H1 (cell line): ENCODE measurements around the gene AOPEP. TPM values are rescaled to one million over a fixed set of nuclear protein-coding genes. Genes with fewer than 3 reads are reported as not detected.
A peak's percentile ranks its signal among the peaks of the same experiment; 100 is the strongest.

Experiments
- CTCF ChIA-PET: fragments of 300-600 bp; sonication (Branson Sonifier 250); formaldehyde crosslinking; loops from one replicate; lab custom pipeline; 2021; ENCODE audit not compliant: partially characterized antibody; lab: Charles Lee
- POLR2A ChIA-PET: fragments of 300-600 bp; sonication (Branson Sonifier 250); formaldehyde crosslinking; loops from one replicate; lab custom pipeline; 2021; ENCODE audit warnings: inconsistent platforms; ENCODE audit not compliant: partially characterized antibody; lab: Charles Lee
- DNase-seq, 2 experiments: peaks; one replicate each; pipeline versions ENCODE4 v3.0.0 to v3.0.0-alpha.2; 2010 to 2022; ENCODE audit warnings: low spot score in 2 of 2, low read depth in 1 of 2, mixed read lengths in 1 of 2
- FAIRE-seq: peaks from 2 replicates; lab custom pipeline; 2011; peaks lifted over from hg19 to GRCh38; lab: Jason Lieb, UNC
- H2AFZ ChIP-seq: 2 replicates; pipeline ENCODE4 v1.8.1; 2012; ENCODE audit warnings: low read length, inconsistent platforms
- H2AK5ac ChIP-seq: 2 replicates; pipeline ENCODE4 v1.6.1; 2013; ENCODE audit warnings: low read depth, low read length
- H2BK120ac ChIP-seq: replicated peaks from 2 replicates; pipeline ENCODE3; 2013; ENCODE audit warnings: low read depth, low read length, inconsistent platforms
- H2BK12ac ChIP-seq: 2 replicates; pipeline ENCODE4 v1.6.1; 2013; ENCODE audit warnings: low read depth, low read length
- H2BK15ac ChIP-seq: 2 replicates; pipeline ENCODE4 v1.6.1; 2013; ENCODE audit warnings: low read length
- H2BK20ac ChIP-seq: 2 replicates; pipeline ENCODE4 v1.6.1; 2013; ENCODE audit warnings: low read length
- H2BK5ac ChIP-seq: 2 replicates; pipeline ENCODE4 v1.6.1; 2013; ENCODE audit warnings: low read depth, low read length
- H3K14ac ChIP-seq: 2 replicates; pipeline ENCODE4 v1.6.1; 2013; ENCODE audit warnings: inconsistent platforms; ENCODE audit not compliant: insufficient read length
- H3K18ac ChIP-seq: 2 replicates; pipeline ENCODE4 v1.6.1; 2013; ENCODE audit warnings: low read length; ENCODE audit errors: extremely low read depth
- H3K23ac ChIP-seq: 2 replicates; pipeline ENCODE4 v1.6.1; 2013; ENCODE audit warnings: inconsistent platforms; ENCODE audit not compliant: insufficient read length
- H3K23me2 ChIP-seq: 2 replicates; pipeline ENCODE4 v1.6.1; 2013; ENCODE audit warnings: low read depth, low read length
- H3K27ac ChIP-seq: 2 replicates; pipeline ENCODE4 v1.6.1; 2011; ENCODE audit warnings: low read depth, low read length, inconsistent platforms
- H3K27me3 ChIP-seq, 4 experiments: replicated peaks in 1 of 4; 1 replicate in 1 of 4; 2 replicates in 3 of 4; pipeline versions ENCODE4 v1.6.1 to v1.8.1; 2011 to 2013; ENCODE audit warnings: low read length in 3 of 4, mild to moderate bottlenecking in 3 of 4, inconsistent platforms in 2 of 4, mixed read lengths in 2 of 4, moderate library complexity in 1 of 4; ENCODE audit not compliant: control insufficient read depth in 3 of 4, insufficient read depth in 3 of 4; ENCODE audit errors: extremely low read depth in 1 of 4
- H3K36me3 ChIP-seq, 4 experiments: 2 replicates each; pipeline versions ENCODE4 v1.6.1 to v1.8.1; 2011 to 2013; ENCODE audit warnings: mild to moderate bottlenecking in 4 of 4, low read length in 3 of 4, moderate library complexity in 2 of 4, control low read depth in 1 of 4, inconsistent platforms in 1 of 4; ENCODE audit not compliant: insufficient read depth in 4 of 4, control insufficient read depth in 2 of 4
- H3K4ac ChIP-seq: replicated peaks from 2 replicates; pipeline ENCODE3; 2013; ENCODE audit warnings: low read length, low read depth, mixed read lengths, inconsistent platforms; ENCODE audit not compliant: insufficient read length
- H3K4me1 ChIP-seq, 4 experiments: replicated peaks in 1 of 4; 1 replicate in 1 of 4; 2 replicates in 3 of 4; pipeline versions ENCODE4 v1.6.1 to v1.8.1; 2011 to 2013; ENCODE audit warnings: low read length in 3 of 4, inconsistent platforms in 2 of 4, mixed read lengths in 1 of 4; ENCODE audit not compliant: insufficient read depth in 4 of 4, control insufficient read depth in 3 of 4
- H3K4me2 ChIP-seq, 2 experiments: 2 replicates each; pipeline versions ENCODE4 v1.6.1 to v1.8.1; 2011 to 2013; ENCODE audit warnings: low read depth in 2 of 2, low read length in 2 of 2, control low read depth in 1 of 2, inconsistent platforms in 1 of 2, mild to moderate bottlenecking in 1 of 2; ENCODE audit not compliant: insufficient read depth in 1 of 2
- H3K4me3 ChIP-seq, 4 experiments: fragments of 200-600, 300-600 bp in 1 of 4; sonication (generic), shearing (Covaris generic), sonication (Bioruptor Twin) in 1 of 4; 2 replicates each; pipeline versions ENCODE4 v1.5.1 to v1.8.1; 2011 to 2016; ENCODE audit warnings: low read length in 4 of 4, low read depth in 3 of 4, control low read depth in 2 of 4, inconsistent platforms in 2 of 4, mild to moderate bottlenecking in 2 of 4, mixed read lengths in 1 of 4, moderate library complexity in 1 of 4; ENCODE audit not compliant: insufficient read depth in 2 of 4; ENCODE audit errors: extremely low read depth in 1 of 4
- H3K56ac ChIP-seq: replicated peaks from 2 replicates; pipeline ENCODE3; 2013; ENCODE audit warnings: low read depth, mild to moderate bottlenecking, mixed read lengths, low read length, inconsistent platforms; ENCODE audit not compliant: insufficient read length
- H3K79me1 ChIP-seq: 2 replicates; pipeline ENCODE4 v1.6.1; 2013; ENCODE audit warnings: low read depth, low read length, control low read depth
- H3K79me2 ChIP-seq, 2 experiments: 2 replicates each; pipeline versions ENCODE4 v1.6.1 to v1.8.1; 2012 to 2013; ENCODE audit warnings: low read length in 2 of 2, mild to moderate bottlenecking in 2 of 2, inconsistent platforms in 1 of 2; ENCODE audit not compliant: insufficient read depth in 2 of 2, control insufficient read depth in 1 of 2
- H3K9ac ChIP-seq, 4 experiments: replicated peaks in 1 of 4; 1 replicate in 1 of 4; 2 replicates in 3 of 4; pipeline versions ENCODE4 v1.6.1 to v1.8.1; 2011 to 2013; ENCODE audit warnings: low read depth in 3 of 4, low read length in 3 of 4, control low read depth in 2 of 4, mild to moderate bottlenecking in 2 of 4, moderate library complexity in 2 of 4, inconsistent platforms in 1 of 4; ENCODE audit errors: extremely low read depth in 1 of 4
- H3K9me3 ChIP-seq, 2 experiments: 2 replicates each; pipeline versions ENCODE4 v1.6.1 to v1.8.1; 2012 to 2013; ENCODE audit warnings: mild to moderate bottlenecking in 2 of 2, moderate library complexity in 2 of 2, control low read depth in 1 of 2, inconsistent platforms in 1 of 2, low read depth in 1 of 2, low read length in 1 of 2, mixed read lengths in 1 of 2; ENCODE audit not compliant: insufficient read depth in 2 of 2
- H4K20me1 ChIP-seq, 2 experiments: replicated peaks in 1 of 2; 2 replicates each; pipeline versions ENCODE3 to v1.8.1; 2011 to 2013; ENCODE audit warnings: inconsistent platforms in 2 of 2, low read length in 2 of 2, mild to moderate bottlenecking in 1 of 2; ENCODE audit not compliant: insufficient read depth in 2 of 2, control insufficient read depth in 1 of 2
- H4K5ac ChIP-seq: 2 replicates; pipeline ENCODE4 v1.6.1; 2013; ENCODE audit warnings: low read length, low read depth, mixed read lengths, inconsistent platforms; ENCODE audit not compliant: insufficient read length
- H4K8ac ChIP-seq: 2 replicates; pipeline ENCODE4 v1.8.0; 2013; ENCODE audit warnings: mild to moderate bottlenecking, moderate library complexity, low read length, inconsistent platforms; ENCODE audit not compliant: insufficient read depth; ENCODE audit errors: extremely low read depth
- H4K91ac ChIP-seq: replicated peaks from 2 replicates; pipeline ENCODE3; 2013; ENCODE audit warnings: low read length, mixed read lengths, inconsistent platforms; ENCODE audit not compliant: insufficient read length
- CHD1 ChIP-seq: IDR thresholded peaks from 2 replicates; pipeline ENCODE4 v1.6.1; 2012; ENCODE audit warnings: low read depth, low read length, improper control_type of control experiment
- EZH2 ChIP-seq: fragments of 200-600 bp; sonication (generic); IDR thresholded peaks from 2 replicates; pipeline ENCODE4 v1.7.1; 2012; ENCODE audit warnings: low read depth, mild to moderate bottlenecking, moderate library complexity, low read length, inconsistent platforms; ENCODE audit not compliant: severe bottlenecking
- FOSL1 ChIP-seq: IDR thresholded peaks from 2 replicates; pipeline ENCODE4 v1.6.1; 2011; ENCODE audit warnings: mild to moderate bottlenecking, low read depth, low read length, moderate library complexity; ENCODE audit not compliant: insufficient read depth
- GTF2F1 ChIP-seq: IDR thresholded peaks from 2 replicates; pipeline ENCODE4 v1.6.1; 2012; ENCODE audit warnings: low read depth, low read length, improper control_type of control experiment, borderline replicate concordance
- HDAC2 ChIP-seq, 2 experiments: fragments of 300-600 bp in 1 of 2; sonication (generic) in 1 of 2; IDR thresholded peaks; 2 replicates each; pipeline ENCODE4 v1.6.1; 2011 to 2012; ENCODE audit warnings: low read depth in 2 of 2, low read length in 2 of 2, mild to moderate bottlenecking in 2 of 2, moderate library complexity in 2 of 2, borderline replicate concordance in 1 of 2, inconsistent platforms in 1 of 2
- HDAC6 ChIP-seq: IDR thresholded peaks from one replicate; pipeline ENCODE4 v1.7.1; 2012; ENCODE audit warnings: low read depth, mild to moderate bottlenecking, inconsistent platforms, low read length, moderate library complexity
- NANOG ChIP-seq: IDR thresholded peaks from 2 replicates; pipeline ENCODE4 v1.6.1; 2011; ENCODE audit warnings: low read length, low read depth, mild to moderate bottlenecking, inconsistent platforms; ENCODE audit not compliant: insufficient read depth, poor library complexity, severe bottlenecking
- NRF1 ChIP-seq: IDR thresholded peaks from 2 replicates; pipeline ENCODE4 v1.6.1; 2011; ENCODE audit warnings: mild to moderate bottlenecking, low read depth, low read length, improper control_type of control experiment
- SP4 ChIP-seq: IDR thresholded peaks from 2 replicates; pipeline ENCODE4 v1.6.1; 2012; ENCODE audit warnings: low read length, inconsistent platforms
- TBP ChIP-seq: IDR thresholded peaks from 2 replicates; pipeline ENCODE4 v1.6.1; 2011; ENCODE audit warnings: low read depth, low read length, improper control_type of control experiment
- WGBS, 2 experiments: shearing (Covaris generic) in 1 of 2; methylation state at CpG; one replicate each; pipeline versions ENCODE4 v1.1.6 to v1.1.7; 2013 to 2015; ENCODE audit warnings: low lambda C conversion rate in 2 of 2, mixed read lengths in 2 of 2, inconsistent platforms in 1 of 2, low coverage in 1 of 2, missing lambda C conversion rate in 1 of 2; ENCODE audit not compliant: insufficient replicate concordance in 2 of 2, insufficient coverage in 1 of 2, insufficient read length in 1 of 2; ENCODE audit errors: extremely low coverage in 1 of 2, missing lambda C conversion rate in 1 of 2; 5-methylcytosine and 5-hydroxymethylcytosine counted together
- polyA plus RNA-seq, 7 experiments: library from polyadenylated mRNA; depleted of rRNA in 3 of 7; stranded (reverse) in 5 of 7; unstranded in 2 of 7; fragments of >200 nt in 5 of 7; fragments of 200-250 nt in 2 of 7; gene quantifications; 1 replicate in 5 of 7; 2 replicates in 1 of 7; 4 replicates in 1 of 7; pipeline versions ENCODE4 v1.2.1 to v1.2.3, GENCODE V29; 2011 to 2013; ENCODE audit warnings: missing spikeins in 2 of 7, mixed read lengths in 2 of 7
- total RNA-seq: library from RNA; stranded (reverse); fragmentation: NEBNext Ultra II Directional; extraction: Animal tissue kit (Norgen Biotek cat#: 25700); gene quantifications from 2 replicates; pipeline ENCODE4 v1.2.1, GENCODE V29; 2021
- TF ChIP-seq, protein P1 (sequence below), 3 experiments: IDR thresholded peaks; 1 replicate in 2 of 3; 2 replicates in 1 of 3; pipeline versions ENCODE4 v1.5.1 to v1.6.1; 2011; ENCODE audit warnings: low read length in 3 of 3, mild to moderate bottlenecking in 3 of 3, inconsistent platforms in 2 of 3, low read depth in 1 of 3, moderate library complexity in 1 of 3; ENCODE audit not compliant: insufficient read depth in 1 of 3; ENCODE audit errors: control extremely low read depth in 1 of 3

AOPEP gene
- total and polyA plus RNA-seq, 2 of the 8 experiments (the other 6 are each of a cell fraction or from before 2014, with no cell fraction given): 6.1 to 14.3 TPM

DNA sequence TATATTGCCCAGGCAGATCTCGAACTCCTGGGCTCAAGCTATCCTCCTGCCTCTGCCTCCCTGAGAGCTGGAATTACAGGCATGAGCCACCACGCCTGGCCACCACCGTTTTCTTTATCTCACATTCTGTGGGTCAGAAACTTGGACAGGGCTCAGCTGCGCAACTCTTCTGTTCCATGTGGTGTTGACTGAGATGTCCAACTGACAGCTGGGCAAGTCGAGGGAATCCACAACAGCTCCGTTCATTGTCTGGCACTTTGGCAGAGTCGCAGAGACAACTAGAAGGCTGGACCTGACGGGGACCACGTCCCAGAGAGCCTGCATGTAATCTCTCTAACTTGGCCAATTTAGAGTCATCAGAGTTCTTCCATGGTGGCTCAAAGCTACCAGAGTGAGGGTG lies 36.2 kb upstream of the AOPEP start:
- no peak overlapping the region for H3K9ac ChIP-seq
- no peak overlapping the region for H2BK12ac ChIP-seq
- no peaks in the 10 kb centered on the region for H3K9me3 ChIP-seq
- peak overlapping the region; percentile 36; the same call in 1 of the 2 replicates for H4K8ac ChIP-seq
- no peaks in the 10 kb centered on the region for H3K79me1 ChIP-seq
- H3K4me2 ChIP-seq: no peak overlapping the region
- no peak overlapping the region for H3K14ac ChIP-seq
- no peak overlapping the region for H4K5ac ChIP-seq
- H2BK5ac ChIP-seq: no peak overlapping the region
- H4K91ac ChIP-seq: no peak overlapping the region
- H3K23me2 ChIP-seq: no peaks in the 10 kb centered on the region; the same call in 1 of the 2 replicates
- no peaks in the 10 kb centered on the region for H4K20me1 ChIP-seq
- ChIA-PET POLR2A (no interaction called here), CTCF (interaction anchor here (0.6 to 1.1 kb wide), 3 partner anchors 9 to 21 kb away, joined by 3 to 5 read pairs (median 3); no protein-coding TSS in a partner anchor)
- DNase-seq (no peak), FAIRE-seq (no peak)
- 0 out of 7 replicates have a peak, but pooled peaks cover 0 to 2% (median 0%) of the 10 kb centered on the region in 4 experiments for H3K27me3 ChIP-seq
- no peak overlapping the region for H3K23ac ChIP-seq
- no peak overlapping the region for H3K18ac ChIP-seq
- no peak overlapping the region for H2BK120ac ChIP-seq
- H3K4me3 ChIP-seq: no peak overlapping the region
- H3K4me1 ChIP-seq: no peaks in the 10 kb centered on the region
- H2AFZ ChIP-seq: no peak overlapping the region
- H2BK15ac ChIP-seq: no peak overlapping the region
- no peaks in the 10 kb centered on the region for H3K36me3 ChIP-seq
- H3K56ac ChIP-seq: no peak overlapping the region
- H3K27ac ChIP-seq: no peak overlapping the region
- H2BK20ac ChIP-seq: no peak overlapping the region
- H3K4ac ChIP-seq: no peak overlapping the region
- no peaks in the 10 kb centered on the region for H3K79me2 ChIP-seq
- no peak overlapping the region for H2AK5ac ChIP-seq
- WGBS, 2 experiments: 94% methylated on average over 9 of the region's 9 CpGs; no CpG with 5 or more reads in 1 of the 2 experiments
- TF ChIP-seq SP4 (no peak), FOSL1 (no peak), NRF1 (no peak), HDAC2 (IDR thresholded peaks at IDR 0.05; ENCODE audit: borderline replicate concordance in 1 of 2, low read depth in 2 of 2, low read length in 2 of 2) (no peak), HDAC6 (no peak), EZH2 (no peak), GTF2F1 (no peak), TBP (no peak), NANOG (no peak), CHD1 (no peak)
- TF ChIP-seq, protein P1, sequence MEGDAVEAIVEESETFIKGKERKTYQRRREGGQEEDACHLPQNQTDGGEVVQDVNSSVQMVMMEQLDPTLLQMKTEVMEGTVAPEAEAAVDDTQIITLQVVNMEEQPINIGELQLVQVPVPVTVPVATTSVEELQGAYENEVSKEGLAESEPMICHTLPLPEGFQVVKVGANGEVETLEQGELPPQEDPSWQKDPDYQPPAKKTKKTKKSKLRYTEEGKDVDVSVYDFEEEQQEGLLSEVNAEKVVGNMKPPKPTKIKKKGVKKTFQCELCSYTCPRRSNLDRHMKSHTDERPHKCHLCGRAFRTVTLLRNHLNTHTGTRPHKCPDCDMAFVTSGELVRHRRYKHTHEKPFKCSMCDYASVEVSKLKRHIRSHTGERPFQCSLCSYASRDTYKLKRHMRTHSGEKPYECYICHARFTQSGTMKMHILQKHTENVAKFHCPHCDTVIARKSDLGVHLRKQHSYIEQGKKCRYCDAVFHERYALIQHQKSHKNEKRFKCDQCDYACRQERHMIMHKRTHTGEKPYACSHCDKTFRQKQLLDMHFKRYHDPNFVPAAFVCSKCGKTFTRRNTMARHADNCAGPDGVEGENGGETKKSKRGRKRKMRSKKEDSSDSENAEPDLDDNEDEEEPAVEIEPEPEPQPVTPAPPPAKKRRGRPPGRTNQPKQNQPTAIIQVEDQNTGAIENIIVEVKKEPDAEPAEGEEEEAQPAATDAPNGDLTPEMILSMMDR (IDR thresholded peaks at IDR 0.05; ENCODE audit: control extremely low read depth in 1 of 3, insufficient read depth in 1 of 3, low read depth in 1 of 3, low read length in 3 of 3): no peak
